CMK (cell line): ENCODE data around the gene MPIG6B.

Experiments
- DNase-seq: peaks from one replicate; pipeline ENCODE4 v3.0.0-alpha.2; 2010; ENCODE audit warnings: low read depth

Gene MPIG6B, protein sequence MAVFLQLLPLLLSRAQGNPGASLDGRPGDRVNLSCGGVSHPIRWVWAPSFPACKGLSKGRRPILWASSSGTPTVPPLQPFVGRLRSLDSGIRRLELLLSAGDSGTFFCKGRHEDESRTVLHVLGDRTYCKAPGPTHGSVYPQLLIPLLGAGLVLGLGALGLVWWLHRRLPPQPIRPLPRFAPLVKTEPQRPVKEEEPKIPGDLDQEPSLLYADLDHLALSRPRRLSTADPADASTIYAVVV

DNA sequence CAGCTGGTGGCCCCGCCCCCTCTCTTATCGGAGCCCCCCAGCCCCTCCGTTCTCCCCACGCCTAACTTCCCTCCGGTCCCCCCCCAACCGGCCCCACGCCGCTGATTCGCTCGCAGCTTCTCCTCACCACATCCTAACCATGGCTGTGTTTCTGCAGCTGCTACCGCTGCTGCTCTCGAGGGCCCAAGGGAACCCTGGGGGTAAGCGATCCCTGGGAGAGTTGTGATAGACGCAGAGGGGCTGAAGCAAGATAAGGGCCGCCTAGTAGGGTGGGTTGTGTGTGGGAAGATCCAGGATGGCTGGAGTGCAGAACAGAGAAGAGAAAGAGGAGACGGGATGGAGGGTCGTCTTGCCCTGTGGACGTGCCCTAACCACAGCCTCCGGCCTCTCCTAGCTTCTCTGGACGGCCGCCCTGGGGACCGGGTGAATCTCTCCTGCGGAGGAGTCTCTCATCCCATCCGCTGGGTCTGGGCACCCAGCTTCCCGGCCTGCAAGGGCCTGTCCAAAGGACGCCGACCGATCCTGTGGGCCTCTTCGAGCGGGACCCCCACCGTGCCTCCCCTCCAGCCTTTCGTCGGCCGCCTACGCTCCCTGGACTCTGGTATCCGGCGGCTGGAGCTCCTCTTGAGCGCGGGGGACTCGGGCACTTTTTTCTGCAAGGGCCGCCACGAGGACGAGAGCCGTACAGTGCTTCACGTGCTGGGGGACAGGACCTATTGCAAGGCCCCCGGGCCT, at the start of gene MPIG6B:
TSS of gene MPIG6B (plus strand) at position 129 of the 735 bp plus-strand sequence. CDS start at position 140, 11 bp downstream.
- DNase-seq: no peak

DNA sequence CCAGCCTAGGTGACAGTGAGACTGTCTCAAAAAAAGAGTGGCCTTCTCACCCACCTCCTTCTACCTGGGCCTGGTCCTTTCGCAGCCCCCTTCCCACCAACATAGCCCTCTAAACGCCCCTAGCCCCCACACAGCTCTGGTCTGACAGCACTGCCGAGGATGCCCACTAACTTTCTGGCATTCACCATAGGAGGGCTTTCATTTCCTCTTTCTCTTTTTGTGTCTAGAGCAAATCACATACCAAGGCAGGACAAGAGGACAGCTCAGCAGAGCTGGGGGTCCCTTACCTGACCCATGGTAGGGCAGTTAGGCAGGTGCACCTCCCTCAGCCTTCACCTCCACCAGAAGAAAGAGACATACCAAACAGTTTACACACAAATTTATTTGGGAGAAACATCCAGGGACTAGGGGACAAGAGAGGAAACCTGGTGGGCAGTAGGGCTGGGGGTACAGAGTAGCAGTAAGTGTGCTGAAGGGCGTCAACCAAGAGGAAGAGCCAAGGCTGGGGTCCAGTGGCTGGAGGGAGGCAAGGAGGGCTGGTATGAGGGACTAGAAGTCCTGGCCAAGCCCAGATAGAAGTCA, 46.8 kb upstream of the MPIG6B start:
- no peak for DNase-seq

DNA sequence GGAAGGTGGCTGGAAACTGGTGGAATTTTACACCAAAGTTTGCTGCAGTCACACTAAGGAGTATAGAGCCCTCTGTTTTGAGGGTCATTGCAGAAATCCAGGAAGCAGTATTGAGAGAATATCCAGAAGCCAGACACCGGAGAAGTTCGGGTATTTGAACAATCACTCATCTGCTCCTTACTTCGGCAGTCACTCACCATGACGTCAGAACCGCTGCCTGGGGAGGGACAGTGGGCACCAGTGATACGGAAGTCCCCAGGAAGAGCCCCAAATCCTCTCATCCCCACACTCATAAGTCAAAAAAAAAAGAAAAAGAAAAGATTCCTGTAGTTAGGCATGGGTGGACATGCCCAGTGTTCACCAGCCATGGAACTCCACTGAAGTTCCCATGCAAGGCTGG, 46.3 kb upstream of the MPIG6B start:
- no peak for DNase-seq

DNA sequence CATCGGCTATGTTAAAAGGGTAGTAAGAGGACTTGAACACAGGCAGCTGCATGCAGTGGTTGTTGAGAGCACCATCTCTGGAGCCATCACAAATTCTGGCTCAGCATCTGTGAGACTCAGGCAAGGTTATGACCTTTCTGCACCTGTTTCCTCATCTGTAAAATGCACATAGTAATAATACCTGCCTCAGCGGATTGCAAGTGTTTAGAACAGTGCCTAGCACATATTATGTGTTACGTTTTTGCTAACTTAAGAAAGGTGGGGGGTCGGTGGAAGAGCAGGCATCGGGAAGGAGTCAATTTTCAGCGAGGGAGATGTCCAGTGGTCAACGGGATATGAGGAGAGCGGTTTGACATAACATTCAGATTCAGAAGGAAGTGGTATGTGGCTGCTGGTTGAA, 45.2 kb upstream of the MPIG6B start:
- no peak for DNase-seq

DNA sequence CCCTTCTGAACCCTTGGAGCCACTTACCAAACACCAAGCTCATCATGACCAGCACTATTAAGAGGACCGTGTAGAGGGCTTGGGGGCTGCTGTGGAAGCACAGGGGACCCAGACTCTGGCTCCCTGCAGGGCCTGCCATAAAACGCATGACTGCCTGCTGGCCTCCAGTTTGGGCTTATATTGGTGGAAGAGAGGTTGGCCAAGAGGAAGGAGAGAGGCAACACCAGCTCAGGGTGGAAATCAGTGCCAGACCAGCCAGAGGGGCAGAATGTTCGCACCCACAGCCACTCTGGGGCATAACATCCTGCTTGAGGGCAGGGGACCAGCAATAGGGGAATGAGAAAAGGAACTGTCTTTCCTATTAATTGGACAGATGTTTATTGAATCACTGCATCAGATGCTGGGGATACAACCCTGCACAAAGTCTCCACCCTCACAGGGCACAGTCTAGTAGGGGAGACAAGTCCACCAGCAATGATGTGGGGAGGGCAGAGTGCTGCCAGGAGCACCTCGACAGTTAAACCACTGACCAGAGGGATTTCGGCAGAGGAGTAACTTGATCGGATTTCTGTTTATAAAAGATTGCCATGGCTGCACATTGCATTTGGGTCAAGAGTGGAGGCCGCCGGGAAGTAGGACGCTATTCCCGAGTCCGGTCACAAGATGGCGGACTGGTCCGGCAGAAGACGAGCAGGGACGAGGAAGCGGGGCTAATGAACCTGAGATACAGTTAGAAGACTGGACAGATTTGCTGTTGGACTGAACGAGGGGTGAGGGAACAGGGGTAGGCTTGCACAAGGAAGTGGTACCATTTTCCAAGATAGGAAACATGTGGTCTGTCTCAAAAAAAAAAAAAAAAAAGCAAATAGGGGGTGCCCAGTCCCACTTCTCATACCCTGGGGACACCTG, 42.7 kb upstream of the MPIG6B start, which contains the start of gene LY6G5C:
TSS of gene LY6G5C (minus strand) at position 842 of the 909 bp plus-strand sequence. CDS start at position 148, 694 bp downstream.
- DNase-seq: no peak

DNA sequence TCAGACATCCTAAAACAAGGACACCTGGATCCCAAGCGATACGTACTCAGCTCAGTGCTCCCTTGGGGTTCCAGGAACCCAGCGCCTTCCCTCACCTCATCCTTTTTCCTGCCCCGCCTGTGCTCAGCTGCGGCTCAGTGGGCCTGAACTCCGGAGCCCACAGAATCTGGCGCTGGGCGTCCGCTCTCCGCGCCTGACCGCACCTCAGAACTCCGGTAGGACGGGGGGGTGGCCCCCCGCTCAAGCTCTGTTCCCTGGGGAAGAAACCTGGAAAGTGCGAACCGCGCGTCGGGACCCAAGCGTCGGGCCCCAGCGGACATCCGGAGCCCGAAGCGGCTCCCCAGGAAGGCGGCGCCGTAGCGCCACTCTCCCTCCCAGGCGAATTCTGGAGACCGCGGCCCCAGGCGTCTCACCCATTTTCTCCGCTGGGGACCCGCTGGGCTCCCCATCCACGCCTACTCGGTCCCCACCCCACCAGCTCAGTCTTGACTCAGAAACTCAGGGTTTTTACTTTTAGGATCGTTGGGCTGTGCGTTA, 42.0 kb upstream of the MPIG6B start:
- DNase-seq: no peak

DNA sequence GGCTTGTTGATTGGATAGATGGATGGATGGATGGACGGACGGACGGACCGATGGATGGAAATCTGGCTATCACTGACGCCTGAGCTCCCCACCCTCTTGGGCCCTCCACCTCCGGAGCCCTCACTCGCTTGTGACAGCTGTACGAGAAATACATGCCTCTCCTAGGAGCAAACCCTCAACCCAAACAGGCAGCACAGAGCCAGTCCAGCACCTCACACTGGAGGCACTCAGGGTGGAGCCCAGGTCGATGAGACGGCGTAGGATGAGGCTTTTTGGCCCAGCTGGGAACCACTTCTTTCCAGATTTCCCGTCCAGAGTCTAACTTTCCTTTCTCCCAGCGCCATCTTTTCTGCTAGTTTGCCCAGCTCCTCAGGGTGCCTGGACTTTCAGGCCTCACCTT, 39.6 kb upstream of the MPIG6B start:
- no peak for DNase-seq

DNA sequence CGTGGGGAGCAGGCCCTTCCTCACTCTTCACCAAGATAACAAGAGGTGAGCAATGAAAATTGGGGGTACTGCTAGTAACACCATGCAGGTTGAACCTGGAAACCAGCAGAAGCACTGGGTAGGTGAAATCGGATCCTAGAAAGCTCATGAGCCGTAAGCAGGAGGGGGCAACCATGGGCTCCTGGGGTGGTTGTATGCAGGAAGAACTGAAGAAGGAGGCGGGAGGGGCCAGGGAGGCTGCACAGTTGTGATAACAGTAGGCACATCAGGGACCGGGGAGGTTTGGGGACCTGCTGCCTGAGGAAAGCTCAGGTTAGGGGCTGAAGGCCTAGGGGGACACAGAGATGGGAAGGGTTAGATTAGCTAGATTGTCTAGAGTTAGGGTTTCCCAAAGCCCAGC, 36.7 kb upstream of the MPIG6B start:
- no peak for DNase-seq

DNA sequence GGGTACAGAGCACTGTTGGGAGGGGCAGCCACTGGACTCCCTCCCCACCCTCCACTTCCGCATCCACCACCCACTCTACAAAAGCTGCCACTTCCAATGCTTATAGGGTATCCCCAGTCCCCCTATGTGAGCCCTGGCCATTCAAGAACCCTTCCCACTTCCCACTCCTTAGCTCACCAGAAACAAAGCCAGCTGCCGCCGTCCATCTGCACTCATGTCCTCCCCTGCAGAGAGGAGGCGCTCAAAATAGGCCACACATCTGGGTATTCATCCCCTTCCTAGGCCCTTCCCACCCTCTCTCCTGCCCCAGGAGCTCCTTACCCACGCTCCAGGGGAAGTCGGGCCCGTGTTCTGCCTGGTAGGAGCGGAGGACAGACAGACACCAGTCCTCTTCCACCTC, 35.9 kb upstream of the MPIG6B start:
- no peak for DNase-seq

DNA sequence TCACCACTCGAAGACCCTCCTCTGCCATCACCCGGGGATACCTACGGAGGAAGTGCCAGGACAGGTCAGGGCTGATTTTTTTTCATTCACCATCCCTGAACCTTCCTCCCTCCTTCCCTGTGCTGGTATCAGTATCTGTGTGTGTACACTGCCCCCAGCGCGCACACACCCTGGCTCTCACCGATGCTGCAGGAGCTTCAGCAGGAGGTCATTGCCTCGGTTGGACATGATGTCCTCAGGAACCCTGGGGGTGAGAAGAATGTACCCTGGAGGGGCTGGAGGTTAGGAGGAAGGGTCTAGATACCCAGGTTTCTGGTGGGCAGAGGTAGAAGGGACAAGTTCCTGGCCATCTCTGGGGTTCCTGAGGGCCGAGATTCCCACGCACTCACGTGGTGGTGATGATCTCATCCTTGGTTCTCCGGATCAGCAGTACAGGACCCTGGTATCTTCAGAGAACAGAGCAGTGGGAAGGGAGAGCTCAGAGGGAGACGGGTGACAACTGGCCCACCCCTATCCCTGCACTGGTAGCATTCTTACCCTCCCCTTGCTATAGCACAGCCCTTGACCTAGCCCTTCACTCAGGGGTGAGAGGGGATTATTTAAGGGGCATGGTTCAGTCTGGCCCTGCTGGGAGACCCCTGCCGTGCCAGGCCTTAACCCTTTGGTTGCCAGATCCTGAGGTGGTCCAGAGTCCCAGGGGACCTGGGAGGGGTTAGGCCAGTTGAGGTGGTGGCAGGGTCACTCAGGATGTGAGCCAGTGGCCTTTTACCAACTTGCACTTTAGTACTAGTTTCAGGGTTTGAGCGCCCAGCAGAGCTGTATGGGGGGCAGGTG, 35.1 kb upstream of the MPIG6B start:
- DNase-seq: no peak

DNA sequence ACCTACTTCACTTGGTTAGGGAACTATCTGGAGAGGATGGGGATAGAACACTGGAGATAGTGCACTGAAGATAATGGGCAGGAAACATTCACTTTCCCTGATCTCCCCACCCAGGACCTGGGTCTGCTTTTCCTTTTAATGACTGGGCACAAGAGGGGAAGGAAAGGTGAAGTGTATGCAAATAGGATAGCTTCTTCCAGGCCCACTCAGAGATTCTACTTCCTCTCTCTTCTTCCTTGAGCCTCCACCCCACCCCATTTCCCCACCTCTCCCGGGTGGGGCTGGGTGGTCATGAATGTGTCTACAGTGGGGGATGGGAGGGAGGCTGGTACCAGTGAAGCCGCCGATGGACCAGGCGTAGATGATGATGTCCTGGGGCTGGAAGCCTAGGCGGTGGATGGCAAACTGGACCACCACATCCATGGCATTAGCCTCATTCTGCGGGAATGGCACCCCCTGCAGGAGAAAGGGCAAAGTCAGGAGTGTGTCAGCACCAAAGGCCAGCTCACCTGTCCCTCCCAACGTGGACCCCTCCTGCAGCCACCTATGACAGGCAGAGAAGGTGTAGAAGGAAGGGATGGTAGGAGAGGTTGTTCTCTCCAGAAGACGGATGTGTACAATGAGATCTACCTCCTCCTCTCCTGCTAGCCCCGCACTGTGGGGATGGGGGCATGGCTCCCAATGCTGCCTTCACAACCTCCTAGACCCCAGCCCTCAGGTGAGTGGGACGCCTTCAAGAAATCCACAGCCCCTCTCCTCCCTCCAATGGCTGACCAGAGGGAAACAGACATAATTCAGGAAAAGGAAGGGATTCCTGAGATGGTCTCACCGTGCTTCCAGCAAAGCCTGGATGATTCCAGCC, 33.7 kb upstream of the MPIG6B start:
- no peak for DNase-seq

DNA sequence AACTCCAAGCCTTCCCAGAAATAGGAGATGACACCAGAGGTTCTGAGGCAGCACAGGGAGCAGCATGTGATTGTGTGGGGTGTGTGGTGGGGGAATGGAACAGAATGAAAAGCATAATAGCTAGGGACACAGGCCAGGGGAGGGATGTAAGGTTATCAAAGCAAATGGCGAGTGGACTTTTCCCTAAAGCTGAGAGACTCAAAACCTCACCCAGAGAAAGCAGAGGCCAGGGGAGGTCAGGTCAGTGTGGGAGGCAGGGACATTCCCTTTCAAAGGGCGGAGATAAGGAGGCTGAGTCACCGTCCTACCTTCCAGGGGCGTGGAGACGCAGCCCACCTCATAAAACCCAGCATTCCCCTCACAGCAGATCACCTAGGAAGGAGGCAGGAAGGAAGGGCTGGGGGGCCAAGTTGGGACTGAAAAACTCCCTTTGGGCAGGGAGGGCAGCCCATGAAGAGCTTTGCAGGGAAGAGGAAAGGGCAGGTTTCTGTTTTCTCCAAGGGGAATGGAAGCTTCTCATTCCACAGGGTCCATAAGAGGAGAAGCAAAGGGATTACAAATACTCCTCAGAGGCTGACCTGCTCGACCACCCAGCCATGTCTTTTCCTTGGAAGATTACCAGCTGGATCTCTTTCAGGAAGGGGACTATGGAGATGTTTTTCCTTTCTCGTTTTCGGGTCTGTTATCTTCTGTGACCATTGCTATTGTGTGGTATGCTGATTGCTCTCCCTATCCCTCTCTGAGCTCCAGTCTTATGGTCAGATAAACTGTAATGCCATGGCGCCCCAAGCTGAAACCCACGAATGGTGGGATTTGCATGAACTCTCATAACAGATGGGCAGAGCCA, 32.7 kb upstream of the MPIG6B start:
- DNase-seq: no peak

DNA sequence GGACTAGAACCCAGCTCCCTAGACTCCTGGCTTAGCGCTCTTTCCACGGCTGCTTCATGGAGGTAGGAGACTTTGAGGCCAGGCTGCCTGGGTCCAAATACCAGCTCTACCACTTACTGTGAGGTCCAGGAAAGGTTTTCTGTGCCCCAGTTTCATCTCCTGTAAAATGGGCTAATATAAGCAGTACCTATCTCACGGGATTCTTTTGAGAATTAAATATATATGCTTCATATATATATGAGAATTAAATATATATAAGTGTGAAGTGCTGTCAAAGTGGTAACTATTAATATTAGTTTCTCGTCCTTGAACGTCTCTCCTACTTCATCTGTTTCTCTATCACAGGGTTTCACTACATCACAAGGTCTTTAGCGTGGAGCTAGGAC, 32.1 kb upstream of the MPIG6B start:
- no peak for DNase-seq

DNA sequence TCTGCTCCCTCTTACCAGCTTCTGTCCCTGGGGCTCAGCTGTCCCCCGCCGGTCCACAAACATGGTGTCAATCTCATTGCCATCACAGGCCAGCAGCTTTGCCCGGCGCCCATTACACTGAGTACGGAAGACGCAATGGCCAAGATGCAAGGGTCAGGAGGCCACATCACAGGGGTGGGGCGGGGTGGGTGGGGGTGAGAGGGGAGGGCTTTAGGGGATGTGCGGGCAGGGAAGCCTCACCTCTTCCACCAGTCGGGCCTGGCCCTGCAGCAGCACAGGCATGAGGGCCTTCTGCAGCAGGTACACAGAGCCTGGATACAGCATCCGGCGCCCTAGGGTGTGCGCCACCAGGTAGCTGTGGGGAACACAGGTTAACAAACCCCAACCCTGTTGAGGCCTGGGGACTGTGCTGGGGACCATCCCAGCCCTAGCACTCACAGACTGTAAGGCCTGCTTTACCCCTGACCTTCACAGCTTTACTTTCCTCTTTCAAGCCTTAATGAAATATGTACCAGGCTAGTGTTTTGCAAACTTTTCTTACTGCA, 31.5 kb upstream of the MPIG6B start:
- DNase-seq: no peak

DNA sequence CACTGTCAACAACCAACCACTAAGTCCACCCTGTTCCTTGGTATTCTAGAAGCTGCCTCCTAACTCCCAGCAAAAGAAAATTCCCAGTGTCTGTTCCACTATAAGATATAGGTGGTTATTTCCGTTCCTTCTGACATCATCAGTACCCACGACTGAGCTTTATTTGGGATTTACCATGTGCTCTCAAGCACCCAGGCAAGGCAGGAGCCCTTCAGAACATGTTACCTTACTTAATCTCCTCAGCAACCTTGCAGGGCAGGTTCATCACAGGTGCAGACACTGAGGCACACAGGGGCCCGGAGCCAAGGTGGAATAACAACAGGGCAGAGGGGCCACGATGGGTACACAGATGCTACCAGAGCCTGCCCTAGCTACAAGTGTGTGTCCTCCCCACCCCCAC, 30.8 kb upstream of the MPIG6B start:
- no peak for DNase-seq

DNA sequence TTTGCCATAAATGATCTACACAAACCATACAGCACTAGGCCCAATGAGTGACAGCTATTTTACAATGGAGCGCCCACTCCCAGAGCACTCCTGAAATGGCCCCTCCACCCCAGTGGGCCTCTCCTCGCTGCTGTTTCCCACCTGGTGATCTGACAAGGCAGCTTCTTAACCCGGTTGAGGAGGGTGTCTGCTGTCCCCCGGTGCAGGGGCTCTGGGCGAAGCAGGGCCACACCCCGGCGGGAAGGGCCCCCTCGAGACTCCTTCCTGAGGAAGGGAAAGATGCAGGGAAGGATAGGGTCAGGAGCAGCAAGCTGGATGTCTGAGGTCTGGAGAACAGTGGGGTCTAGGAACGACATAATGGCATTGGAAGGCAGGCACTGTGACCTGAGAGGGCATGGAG, 30.3 kb upstream of the MPIG6B start:
- no peak for DNase-seq

DNA sequence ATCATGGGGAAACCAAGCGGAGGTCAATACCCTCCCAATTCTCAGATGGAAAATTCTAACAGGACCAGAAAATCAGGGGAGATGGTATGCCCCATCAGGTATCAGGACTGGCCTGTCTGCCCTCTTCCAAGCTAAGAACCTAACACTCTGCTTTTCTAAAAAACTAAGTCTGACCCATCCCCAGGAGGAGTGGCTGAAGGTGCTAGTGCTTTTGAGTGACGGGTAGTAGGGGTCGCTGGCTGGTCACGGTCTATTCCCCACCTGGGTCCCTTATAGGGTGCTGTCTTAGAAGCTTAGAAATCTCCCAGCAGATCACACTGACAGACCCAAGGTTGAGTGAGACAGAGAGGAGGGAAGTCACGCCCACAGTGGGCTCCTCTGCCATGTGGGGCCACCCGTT, 29.6 kb upstream of the MPIG6B start:
- DNase-seq: no peak

DNA sequence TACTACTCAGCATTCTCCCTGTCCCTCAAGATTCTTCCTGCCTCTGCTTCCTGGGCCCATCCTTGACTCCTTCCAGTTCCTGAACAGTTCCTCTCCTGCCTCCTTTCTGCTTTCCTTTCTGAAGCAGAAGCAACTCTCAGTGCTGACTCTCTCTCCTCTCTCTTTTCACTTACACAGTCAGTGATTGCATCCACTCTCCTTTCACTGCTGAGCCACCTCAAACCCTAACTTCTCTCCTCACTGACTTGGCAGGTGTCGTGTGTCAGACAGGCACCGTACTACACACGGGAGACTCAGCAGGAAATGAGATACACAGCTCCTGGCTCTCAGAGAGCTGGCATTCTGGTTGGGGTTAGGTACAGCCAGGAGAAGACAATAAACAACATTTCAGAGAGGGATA, 25.6 kb upstream of the MPIG6B start:
- no peak for DNase-seq
